COR-L47 (cell line): ENCODE data around the gene HCFC2.
A peak's percentile ranks its signal among the peaks of the same experiment; 100 is the strongest.

ENCODE experiments used
- DNase-seq: peaks from one replicate; lab custom pipeline; 2025; lab: John Stamatoyannopoulos, UW

Gene HCFC2

DNA sequence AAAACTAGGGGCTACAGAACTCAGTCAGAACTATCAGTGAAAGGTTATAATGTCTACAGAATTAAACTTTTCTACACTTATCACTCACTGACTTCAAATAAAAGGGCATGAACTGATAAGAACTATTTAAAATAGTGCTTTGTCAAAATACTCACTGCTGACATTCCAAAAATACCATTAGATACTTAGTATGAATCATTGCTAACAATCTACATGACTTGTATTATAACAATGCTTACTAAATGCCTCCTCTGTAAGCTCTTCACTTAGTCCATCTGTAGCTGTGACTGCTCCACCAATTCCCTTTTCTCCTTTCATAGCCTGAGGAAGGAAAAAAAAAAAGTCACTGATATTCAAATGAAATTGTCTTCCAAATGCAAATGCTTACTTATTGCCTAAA, 56.7 kb downstream of the HCFC2 start:
- DNase-seq, result no peak

DNA sequence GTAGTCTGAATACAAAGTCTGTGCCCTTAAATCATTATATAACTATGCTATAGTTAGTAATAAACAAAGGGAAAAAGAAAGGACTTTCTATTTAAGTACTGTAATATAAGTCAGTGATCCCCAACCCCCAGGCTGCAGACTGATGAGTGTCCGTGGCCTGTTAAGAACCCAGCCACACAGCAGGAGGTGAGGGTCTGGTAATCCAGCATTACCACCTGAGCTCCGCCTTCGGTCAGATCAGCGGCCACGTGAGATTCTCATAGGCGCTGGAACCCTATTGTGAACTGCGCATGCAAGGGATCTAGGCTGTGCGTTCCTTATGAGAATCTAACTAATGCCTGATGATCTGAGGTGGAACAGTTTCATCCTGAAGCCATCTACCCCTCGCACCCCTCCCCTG, 58.0 kb downstream of the HCFC2 start:
- no peak for DNase-seq

DNA sequence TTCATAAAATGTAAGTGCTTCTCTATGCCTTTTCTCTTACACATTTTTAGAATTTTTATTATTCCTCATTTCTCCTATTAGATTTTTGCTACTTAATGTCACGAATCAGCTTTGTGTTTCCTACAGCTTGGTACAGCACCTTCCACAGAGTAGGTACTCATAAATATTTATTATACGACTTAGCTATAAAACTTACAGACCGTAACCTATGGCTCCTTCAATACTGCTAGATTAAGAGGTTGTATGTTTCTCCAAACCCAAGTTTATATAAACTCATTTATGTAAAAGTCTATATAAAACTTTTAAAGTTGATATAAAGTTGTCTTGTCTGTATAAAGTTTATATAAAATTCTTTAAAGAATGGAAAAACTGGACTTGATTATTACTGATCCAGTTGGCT, 62.2 kb downstream of the HCFC2 start:
- no peak for DNase-seq

DNA sequence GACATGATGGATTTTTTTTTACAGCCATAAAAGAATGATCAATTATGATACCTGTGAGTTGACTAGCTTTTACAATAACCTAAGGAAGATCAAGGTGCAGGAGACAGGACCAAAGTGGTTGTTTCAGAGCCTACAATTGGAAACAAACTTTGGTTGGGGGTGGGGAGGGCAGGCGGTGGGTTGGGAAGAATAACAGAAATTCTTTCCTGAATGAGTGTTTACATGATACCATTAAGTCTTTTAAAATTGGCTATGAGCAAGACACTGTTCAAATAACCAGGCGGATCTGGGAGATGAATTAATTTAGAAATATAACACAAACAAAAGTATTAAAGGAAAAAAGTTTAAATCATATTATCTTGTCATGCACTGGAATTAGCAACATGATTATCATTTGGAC, 66.4 kb downstream of the HCFC2 start:
- no peak for DNase-seq

DNA sequence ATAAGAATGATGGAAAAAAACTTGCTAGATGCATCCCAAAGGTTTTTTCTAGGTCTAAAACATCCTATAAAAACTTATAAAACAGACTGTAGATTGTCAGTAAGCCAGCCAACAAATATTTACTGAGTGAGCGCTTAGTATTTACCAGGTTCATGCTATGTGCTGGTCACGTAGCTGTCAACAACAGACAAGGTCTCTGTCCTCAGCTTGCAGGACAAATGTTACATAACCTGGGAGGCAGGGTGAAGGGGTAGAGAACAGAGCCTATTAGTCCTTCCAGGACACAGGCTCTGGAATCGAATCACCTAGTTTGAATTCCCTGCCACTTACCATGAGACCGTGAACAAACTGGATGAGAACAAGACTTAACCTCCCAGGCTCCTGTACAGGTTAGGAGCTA, 67.3 kb downstream of the HCFC2 start:
- DNase-seq, result no peak

DNA sequence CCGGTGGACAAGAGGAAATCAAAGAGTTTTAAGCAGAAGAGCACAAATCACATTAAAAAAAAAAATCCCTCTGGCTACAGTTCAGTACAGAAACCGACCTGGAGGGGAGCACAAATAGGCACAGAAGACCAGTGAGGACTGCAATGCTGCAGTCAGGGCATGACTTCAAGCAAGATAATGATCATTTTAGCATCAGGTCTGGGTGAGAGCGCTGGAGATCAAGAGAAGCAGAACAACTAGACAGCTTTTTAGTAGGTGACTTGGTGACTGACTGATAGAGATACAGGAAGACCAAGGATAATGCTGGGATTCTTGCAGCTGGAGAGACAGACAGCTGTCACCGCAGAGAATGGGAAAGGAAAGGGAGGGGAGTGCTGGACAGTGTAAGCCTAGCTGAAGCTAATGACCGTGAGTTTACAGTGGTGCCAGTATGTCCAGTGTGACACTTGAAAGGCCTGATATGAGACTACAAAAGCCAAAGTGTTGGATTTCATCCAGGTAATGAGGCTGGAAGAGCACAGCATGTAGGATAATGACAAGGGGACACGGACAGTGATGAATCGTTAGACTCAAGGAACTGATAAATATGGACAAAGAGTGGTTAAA, 68.1 kb downstream of the HCFC2 start:
- peak; percentile 80 for DNase-seq

DNA sequence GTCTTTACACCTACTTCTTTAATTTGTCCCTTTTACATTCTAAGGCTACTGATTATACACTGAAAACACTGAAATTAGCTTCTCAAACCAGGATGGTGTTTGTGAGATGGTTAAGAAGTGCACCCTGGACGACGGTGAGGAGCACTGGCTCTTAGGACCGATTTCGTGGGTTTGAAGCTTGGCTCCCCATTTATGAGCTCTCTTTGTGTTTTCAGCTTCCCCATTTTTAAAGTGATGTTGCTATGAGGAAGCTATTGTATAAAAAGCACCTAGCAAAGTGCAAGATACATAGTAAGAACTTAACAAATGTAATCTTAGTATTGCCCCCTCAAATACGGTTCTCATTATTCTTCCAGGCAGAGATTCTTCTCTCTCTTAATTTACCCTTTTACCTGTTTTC, 69.0 kb downstream of the HCFC2 start:
- no peak for DNase-seq

DNA sequence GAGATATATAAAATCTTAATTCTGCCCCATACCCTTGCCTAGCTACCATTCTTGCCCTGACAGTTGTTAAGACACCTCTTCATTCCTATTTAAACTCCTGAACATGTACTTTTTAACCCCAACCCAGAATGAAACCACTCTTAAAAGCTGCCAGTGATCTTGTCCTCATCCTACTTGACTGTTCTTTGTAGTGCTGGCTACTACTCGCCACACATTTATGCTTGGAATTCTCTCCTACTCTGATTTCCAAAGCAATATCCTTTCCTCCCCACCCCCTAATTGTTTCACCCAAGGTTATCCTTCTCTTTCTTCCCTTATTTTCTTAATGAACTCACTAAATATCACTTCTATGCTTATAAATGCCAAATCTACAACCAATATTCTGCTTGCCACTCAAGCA, 69.5 kb downstream of the HCFC2 start:
- no peak for DNase-seq

DNA sequence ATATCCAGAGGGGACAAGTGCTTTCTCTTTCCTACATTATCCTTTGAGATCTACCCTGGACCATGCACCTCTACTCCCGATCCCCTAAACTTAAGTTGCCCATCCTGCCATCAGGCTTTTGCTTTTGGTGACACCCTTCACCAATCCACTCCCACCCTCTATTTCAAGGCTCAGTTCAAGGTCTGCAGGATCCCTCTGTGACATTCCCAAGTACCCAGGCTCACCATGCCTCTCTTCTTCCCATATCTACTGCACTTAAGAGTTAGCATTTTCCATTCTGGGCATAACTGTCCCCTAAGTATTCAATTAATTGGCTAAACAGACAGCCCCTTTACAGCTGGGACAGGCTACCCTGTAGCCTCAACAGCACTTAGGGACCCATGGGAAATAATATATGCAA, 70.6 kb downstream of the HCFC2 start:
- DNase-seq, result no peak

DNA sequence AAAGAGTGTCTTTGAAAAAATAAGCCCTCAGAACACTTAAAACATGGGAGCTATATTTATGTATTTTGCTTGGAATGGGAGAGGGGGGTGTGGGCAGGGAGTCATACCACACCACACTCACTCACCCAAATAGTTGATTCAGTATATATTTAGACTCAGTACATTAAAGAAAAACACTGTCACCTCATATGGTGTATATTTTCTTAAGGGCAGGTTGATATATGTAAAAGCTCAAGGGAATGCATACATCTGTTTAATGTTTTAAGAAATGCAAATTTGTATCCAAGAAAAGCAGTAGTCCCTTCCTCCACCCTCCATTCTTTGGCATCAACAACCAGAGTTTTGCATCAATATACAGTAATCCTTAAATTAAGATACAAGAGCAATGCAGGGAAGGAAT, 72.2 kb downstream of the HCFC2 start:
- DNase-seq, result no peak

DNA sequence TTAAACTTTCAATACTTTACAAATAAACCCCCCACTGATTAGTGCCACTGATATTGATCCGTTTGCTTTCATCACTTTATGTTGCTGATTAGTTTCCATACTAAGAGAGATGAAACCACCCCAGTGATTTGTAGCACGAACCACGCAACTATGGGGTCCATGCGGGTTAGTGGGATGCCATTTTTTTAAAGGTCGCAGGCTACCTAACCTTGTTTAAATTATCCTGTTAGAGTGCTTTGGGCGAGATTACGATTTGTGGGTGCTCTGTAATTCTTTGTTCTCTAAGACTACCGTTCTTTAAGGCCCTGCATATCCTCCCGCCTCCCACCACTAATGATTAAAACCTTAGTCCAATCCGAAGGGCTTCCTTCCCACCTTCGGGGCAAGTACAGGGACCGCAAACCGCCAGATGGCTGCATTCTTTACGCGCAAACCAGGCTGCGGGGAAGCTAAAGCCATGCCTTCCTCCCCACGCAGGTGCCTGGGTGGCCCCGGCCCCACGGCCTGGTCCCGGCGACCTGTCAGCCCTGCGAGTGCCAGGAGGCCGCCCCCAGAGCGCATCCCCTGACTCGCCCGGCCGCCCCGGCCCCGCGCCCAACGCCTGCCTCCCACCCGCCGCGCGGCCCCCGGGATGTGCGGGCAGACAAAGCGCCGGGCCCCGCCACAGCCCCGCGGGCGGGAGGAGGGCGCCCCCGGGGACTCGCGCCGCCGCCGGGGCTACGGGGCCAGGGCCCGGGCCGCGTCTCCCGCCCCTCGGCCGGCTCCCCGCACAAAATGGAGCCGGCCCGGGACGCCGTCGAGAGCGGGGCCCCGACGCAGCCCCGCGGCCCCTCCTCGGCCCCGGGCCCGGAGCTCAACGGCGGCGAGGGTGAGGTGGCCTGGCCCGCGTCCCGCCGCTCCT, 72.9 kb downstream of the HCFC2 start:
- peak; percentile 16 for DNase-seq

DNA sequence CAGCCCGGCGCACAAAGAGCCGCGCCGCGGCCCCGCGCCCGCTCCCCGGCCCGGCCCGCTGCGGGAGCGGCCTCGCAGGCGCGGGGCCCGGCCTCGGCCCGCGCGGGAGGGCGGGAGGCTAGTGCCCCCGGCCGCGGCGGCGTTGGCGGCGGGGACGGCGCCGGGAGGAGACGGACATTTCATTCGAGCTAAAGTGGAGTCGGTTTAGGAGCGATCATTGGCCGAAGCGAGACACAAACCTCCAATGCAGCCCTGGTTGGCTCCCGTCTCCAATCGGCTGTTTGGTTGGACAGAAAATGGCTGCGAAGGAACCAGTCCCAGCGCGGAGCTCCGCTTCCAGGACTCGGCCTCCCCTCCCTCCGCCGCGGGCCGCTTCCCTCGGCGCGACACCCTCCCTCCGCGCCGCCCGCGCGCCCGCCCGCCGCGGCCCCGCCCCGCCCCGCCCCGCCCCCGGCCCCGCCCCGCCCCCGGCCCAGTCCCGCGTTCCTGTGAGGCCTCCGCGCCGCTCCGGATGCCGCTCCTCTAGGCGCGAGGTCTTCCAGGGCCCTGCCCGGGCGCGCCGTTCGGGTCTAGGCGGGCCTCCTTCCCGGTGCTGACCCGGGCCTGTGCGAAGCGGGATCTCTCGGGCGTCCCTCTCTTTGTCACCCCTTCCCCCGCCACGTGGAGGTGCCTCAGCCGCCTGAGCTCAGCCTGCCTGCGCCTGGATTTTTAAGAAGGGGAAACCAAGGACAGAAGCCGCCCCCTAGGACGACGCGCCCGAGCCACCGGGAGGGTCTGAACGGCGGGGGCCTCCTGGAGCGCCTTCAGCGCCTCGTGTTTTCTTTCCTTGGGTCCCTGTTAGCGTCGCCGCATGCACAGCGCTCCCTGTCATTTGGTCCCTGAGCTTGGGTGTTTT, 73.8 kb downstream of the HCFC2 start, which contains the start of gene NFYB:
NFYB (minus strand) TSS at position 309 of the 895 bp plus-strand sequence. CDS start 2,757 bp downstream, outside the sequence.
- DNase-seq, result peak; percentile 98

DNA sequence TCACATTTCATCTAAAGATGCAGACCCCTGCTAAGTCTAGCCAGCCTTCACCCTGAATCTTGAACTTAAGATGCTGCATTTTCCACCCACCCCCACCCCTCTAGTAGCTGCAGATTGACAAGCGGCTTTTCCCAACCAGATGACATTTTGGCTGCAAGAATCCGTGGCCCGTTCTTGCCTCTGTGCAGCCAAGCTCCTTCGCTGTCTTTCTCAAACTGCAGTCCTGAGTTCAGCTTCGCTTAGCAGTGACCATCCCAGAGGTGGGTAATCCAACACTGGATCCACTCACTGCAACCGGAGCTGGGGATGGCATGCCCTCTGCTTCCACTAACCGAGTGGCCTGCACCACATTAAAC, 74.4 kb downstream of the HCFC2 start:
- no peak for DNase-seq

DNA sequence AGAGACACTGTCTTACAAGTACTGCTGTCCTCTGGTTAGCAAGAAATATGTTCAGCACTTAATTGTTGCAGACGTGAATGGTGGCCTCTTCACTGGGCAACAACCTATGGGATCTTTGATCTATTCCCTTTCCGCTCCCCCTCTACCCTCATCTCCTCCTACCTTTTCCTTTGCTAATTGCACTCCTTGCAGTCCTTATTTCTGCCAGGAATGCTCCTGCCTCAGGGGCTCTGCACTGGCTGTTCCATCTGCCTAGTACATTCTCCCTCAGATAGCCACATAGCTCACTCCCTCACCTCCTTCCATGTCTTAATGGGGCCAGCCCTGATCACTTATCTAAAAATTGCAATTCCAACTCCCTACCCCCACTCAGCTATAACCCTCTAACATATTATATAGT, 78.2 kb downstream of the HCFC2 start:
- no peak for DNase-seq

DNA sequence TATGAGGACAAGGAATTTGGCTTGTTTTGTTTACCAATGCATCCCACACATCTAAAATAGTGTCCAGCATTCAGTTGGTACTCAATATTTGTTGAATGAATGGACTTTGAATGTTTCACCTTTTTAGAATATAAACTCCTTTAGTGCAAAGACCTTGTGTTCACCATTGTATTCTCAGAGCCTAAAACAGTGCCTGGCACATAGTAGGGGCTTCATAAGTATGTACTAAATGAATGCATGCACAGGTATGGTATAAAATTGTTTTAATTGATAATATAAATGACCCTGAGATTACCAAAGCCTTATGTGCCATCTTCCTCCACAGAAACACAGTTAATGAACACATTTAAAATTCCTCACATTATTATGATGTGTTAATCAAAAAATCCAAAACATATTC, 78.7 kb downstream of the HCFC2 start:
- no peak for DNase-seq

DNA sequence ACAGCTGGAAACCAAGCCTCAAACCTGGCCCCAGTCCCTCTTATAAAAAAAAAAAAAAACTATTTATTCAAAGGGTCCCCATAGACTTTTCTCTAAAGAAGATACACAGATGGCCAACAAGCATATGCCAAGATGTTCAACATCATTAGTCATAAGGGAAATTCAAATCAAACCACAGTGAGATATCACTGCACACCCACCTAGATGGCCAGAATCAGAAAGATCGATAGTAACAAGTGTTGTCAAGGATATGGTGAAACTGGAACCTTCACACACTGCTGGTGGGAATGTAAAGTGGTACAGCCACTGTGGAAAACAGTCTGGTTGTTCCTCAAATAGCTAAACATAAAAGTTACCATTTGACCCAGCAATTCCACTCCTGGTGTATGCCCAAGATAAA, 79.6 kb downstream of the HCFC2 start:
- DNase-seq, result no peak

DNA sequence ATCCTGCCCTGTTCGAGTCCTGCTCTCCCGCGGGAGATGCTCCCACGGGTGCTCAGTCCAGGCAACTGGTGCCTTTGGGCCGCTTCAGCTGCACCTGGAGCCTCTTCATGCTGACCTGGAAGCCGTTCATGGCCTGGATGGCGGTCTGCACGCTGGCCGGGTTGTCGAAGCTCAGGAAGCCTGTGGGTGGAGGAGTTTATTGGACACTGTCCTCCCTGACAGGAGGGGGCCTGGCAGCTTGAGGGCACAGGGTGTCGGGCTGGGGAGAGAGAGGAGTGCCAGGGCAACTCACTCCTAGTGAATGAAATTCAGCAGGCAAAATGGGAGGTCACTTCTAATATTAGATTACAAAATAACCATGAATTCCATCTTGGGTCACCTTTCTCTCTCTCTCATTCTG, 83.0 kb downstream of the HCFC2 start:
- DNase-seq, result no peak

DNA sequence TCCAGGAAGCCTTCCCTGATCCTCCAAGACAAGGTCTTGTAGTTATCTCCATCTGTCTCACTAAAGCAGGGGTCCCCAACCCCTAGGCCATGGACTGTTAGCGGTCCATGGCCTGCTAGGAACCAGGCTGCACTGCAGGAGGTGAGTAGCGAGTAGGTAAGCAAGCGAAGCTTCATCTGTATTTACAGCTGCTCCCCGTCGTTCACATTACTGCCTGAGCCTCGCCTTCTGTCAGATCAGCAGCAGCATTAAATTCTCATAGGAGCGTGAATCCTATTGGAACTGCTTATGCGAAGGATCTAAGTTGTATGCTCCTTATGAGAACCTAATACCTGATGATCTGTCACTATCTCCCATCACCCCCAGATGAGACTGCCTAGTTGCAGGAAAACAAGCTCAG, 86.1 kb downstream of the HCFC2 start:
- no peak for DNase-seq

DNA sequence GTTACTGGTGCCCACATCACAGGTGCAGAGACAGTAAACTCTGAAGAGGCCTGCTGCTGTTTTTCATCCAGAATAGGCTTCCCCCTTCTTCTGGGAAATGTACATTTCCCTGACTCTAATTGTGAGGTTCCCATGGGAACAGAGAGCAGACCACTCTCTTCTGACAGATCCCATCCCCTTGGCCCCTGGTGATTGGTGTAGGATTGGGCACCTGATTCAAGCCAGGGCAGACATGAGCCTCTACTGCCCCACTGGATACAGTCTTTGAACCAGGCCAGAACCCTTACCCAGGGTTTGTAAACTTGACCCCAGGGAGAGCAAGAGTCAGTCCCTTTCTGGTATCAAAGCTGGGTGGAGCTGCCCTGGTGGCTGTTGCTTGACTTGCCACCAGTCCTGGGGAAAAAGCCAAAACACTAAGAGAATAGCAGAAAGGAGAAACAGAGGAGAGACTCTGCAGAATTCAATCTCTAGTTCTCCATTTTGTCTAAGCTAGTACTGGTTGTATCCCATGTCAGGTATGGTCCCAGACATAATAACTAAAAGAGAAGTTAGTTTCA, 88.4 kb downstream of the HCFC2 start:
- no peak for DNase-seq

DNA sequence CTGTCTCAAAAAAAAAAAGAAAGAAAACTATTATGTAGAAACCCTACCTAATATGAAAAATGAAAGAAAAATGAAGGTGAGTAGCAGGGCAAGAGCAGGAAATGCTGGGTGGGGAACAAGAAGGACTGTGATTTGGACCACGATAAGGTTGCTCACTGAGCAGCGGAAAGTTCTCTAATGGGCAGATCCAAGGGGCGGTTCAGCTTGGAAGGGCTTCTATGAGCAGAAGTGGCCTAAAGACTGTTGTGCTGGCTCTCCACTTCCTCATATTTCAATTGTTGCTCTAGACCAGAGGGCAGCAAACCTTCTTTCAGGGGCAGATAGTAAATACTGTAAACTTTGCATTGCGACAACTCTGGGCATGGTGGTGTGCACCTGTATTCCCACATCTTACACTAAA, 90.0 kb downstream of the HCFC2 start:
- DNase-seq, result no peak

DNA sequence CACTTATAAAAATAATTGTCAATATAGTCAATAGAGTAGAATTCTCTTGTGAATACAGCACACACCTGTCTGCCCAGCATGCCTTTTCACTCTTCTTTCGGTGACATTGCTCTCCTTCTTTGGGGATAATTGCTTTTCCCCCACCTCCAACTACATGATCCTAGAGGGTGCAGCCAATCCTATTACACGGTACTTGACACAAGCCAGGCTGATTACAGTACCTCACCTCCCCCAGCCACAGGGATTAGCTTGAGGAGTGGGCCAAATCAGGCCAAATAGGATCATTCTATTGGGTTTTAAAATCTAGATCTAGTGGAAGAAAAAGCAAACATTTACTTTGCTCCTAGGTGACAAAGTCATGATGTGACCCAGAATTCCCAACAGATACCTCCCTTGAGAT, 90.5 kb downstream of the HCFC2 start:
- peak; percentile 77 for DNase-seq
